ENCODE measurements around the gene WDPCP.
"Not testable (repeated sequence)": the region's sequence is repeated elsewhere in the genome, so short reads cannot be mapped to it uniquely, and the experiment has no call there.

WDPCP gene

DNA sequence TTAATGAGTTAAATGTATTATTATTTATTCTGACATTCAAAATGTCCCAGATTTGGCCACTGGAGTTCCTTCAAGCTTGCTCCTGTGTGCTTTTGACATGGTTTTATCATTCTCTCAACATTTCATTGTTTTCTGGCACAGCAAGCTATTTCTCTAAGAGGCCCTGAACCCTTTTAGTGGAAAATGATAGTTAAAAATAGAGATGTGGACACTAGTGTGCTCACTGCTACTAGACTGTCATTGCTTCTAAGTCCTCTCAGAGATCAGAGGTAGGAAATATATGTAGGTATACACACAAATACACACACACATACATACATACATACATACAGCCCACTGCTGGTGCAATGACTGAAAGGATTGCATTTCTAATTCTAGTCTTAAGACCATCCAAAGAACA is 25.5 kb downstream of the WDPCP start:
- TF ChIP-seq, protein P1, sequence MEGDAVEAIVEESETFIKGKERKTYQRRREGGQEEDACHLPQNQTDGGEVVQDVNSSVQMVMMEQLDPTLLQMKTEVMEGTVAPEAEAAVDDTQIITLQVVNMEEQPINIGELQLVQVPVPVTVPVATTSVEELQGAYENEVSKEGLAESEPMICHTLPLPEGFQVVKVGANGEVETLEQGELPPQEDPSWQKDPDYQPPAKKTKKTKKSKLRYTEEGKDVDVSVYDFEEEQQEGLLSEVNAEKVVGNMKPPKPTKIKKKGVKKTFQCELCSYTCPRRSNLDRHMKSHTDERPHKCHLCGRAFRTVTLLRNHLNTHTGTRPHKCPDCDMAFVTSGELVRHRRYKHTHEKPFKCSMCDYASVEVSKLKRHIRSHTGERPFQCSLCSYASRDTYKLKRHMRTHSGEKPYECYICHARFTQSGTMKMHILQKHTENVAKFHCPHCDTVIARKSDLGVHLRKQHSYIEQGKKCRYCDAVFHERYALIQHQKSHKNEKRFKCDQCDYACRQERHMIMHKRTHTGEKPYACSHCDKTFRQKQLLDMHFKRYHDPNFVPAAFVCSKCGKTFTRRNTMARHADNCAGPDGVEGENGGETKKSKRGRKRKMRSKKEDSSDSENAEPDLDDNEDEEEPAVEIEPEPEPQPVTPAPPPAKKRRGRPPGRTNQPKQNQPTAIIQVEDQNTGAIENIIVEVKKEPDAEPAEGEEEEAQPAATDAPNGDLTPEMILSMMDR (IDR thresholded peaks at IDR 0.05; ENCODE audit: low read depth, low read length): no peak
- H3K4me3 ChIP-seq (replicated peaks in 1 of 2; ENCODE audit: low read depth in 2 of 2, low read length in 2 of 2): no peak overlapping the region
- DNase-seq (ENCODE audit: low read depth in 2 of 2): no peak

DNA sequence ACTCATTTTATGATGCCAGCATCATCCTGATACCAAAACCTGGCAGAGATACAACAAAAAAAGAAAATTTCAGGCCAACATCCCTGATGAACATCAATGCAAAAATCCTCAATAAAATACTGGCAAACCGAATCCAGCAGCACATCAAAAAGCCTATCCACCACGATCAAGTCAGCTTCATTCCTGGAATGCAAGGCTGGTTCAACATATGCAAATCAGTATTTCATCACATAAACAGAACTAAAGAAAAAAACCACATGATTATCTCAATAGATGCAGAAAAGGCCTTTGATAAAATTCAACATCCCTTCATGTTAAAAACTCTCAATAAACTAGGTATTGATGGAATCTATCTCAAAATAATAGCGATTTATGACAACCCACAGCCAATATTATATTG is 29.4 kb downstream of the WDPCP start:
- DNase-seq (ENCODE audit: low read depth in 2 of 2): not testable (repeated sequence)

DNA sequence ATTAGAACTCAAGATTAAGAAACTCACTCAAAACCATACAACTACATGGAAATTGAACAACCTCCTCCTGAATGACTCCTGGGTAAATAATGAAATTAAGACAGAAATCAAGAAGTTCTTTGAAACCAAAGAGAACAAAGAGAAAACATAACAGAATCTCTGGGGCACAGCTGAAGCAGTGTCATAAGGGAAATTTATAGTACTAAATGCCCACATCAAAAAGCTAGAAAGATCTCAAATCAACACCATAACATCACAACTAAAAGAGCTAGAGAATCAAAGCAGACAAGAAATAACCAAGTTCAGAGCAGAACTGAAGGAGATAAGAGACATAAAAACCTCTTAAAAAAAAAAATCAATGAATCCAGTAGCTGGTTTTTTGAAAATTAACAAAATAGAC is 30.5 kb downstream of the WDPCP start:
- DNase-seq (ENCODE audit: low read depth in 2 of 2): not testable (repeated sequence)

More for the DNA sequence above, 29.4 kb downstream of the WDPCP start:
- H3K4me3 ChIP-seq (replicated peaks in 1 of 2; ENCODE audit: low read depth in 2 of 2, low read length in 2 of 2): not testable (repeated sequence)

DNA sequence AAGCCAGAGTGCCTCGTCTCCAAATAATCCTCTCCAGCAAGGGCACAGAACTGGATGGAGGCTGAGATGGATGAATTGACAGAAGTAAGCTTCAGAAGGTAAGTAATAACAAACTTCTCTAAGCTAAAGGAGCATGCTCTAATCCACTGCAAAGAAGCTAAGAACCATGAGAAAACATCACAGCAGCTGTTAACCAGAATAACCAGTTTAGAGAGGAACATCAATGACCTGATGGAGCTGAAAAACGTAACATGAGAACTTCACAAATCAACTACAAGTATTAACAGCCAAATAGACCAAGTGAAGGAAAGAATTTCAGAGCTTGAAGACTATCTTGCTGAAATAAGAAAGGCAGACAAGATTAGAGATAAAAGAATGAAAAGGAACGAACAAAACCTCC is 32.3 kb downstream of the WDPCP start:
- TF ChIP-seq, protein P1 (IDR thresholded peaks at IDR 0.05; ENCODE audit: low read depth, low read length): no peak
- DNase-seq (ENCODE audit: low read depth in 2 of 2): no peak
- H3K4me3 ChIP-seq (replicated peaks in 1 of 2; ENCODE audit: low read depth in 2 of 2, low read length in 2 of 2): no peak overlapping the region

More for the DNA sequence above, 30.5 kb downstream of the WDPCP start:
- not testable (repeated sequence) for H3K4me3 ChIP-seq (replicated peaks in 1 of 2; ENCODE audit: low read depth in 2 of 2, low read length in 2 of 2)

DNA sequence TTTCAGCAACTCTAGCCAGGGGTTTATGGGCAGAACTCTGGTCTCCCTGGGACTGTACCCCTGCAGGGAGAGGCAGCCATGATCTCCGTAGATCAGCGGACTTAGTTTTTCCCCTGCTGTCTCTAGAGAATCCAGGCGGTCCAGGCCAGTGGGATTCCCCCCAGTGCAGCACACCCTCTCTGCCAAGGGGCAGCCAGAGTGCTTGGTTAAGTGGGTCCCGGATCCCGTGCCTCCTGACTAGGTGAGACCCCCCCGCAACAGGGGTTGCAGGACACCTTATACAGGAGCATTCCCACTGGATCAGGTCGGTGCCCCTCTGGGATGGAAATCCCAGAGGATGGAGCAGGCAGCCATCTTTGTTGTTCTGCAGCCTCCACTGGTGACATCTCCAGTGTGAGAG is 33.0 kb downstream of the WDPCP start:
- no peak overlapping the region for H3K4me3 ChIP-seq (replicated peaks in 1 of 2; ENCODE audit: low read depth in 2 of 2, low read length in 2 of 2)
- TF ChIP-seq, protein P1 (IDR thresholded peaks at IDR 0.05; ENCODE audit: low read depth, low read length): no peak
- no peak for DNase-seq (ENCODE audit: low read depth in 2 of 2)

DNA sequence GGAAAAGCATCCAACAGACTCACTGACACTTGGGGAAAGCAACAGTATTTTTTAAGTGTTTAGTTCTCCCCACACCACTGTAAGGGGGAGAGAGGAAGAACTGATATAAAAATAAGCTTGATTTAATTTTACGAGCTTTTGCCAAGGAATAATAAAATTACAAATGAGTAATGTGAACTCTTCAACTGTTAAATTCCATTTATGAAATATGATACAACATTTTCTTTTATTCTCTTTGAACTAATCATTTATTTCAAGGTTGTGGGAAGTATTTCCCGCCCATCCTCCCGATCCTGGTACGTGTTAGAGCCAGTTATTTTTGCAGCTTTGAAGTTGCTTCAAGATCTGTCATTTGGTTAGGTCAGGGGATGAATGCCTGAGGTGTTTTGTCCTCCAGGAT is 35.2 kb downstream of the WDPCP start:
- peak; percentile 10 to 27 for DNase-seq (ENCODE audit: low read depth in 2 of 2)
- TF ChIP-seq, protein P1 (IDR thresholded peaks at IDR 0.05; ENCODE audit: low read depth, low read length): no peak
- no peak overlapping the region for H3K4me3 ChIP-seq (replicated peaks in 1 of 2; ENCODE audit: low read depth in 2 of 2, low read length in 2 of 2)

DNA sequence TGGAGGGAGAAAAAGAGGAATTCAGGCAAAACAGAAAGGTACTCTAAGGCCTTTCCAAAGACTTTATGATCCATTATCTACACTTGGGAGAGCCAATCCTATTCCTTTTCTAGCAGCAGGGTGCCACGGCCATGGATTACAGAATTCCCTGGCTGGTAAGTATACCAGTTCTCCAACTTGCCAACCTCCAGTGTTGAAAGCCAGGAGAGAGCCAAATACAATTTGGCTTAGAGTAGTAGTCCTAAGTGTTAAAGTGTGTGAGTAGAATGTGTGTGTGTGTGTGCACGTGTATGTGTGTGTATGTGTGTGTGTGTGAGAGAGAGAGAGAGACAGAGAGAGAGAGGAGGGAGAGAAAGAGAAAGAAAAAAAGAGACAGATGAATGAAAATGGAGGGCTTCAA is 43.3 kb downstream of the WDPCP start:
- TF ChIP-seq, protein P1 (IDR thresholded peaks at IDR 0.05; ENCODE audit: low read depth, low read length): no peak
- H3K4me3 ChIP-seq (replicated peaks in 1 of 2; ENCODE audit: low read depth in 2 of 2, low read length in 2 of 2): no peak overlapping the region
- DNase-seq (ENCODE audit: low read depth in 2 of 2): no peak

DNA sequence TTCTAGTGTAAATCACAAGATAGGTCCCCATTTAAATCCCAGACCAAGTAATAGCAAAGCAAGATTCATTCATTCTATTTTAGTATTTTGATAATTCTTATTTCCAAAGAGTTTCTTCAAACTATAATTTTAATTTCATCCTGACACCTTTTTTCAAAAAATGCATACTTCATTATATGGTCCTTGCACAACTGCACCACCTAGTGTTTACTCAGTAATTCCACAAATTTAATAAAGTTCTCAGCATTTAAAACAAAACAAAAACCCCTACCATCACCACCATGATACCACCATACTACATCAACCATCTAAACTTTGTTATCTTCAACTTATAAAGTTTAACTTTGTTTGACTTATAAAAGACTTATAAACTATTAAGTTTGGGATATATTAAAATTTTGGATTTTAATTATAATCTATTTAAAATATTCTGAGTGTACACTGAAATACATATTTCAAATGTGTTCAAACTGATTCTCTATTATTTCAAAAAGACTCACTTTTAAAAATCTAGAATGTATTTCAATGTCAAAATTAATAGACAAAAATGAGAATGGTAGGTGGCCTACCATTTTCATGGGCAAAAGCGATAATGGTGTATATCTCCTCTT is 44.2 kb downstream of the WDPCP start:
- peak; percentile 28 to 39 for DNase-seq (ENCODE audit: low read depth in 2 of 2)

More for the DNA sequence above, 44.2 kb downstream of the WDPCP start:
- TF ChIP-seq, protein P1 (IDR thresholded peaks at IDR 0.05; ENCODE audit: low read depth, low read length): peak; percentile 49
- H3K4me3 ChIP-seq (replicated peaks in 1 of 2; ENCODE audit: low read depth in 2 of 2, low read length in 2 of 2): no peak overlapping the region

Data from cardiac fibroblast (primary cell).